Measurements from ENCODE around the gene ZNF8.

DNA sequence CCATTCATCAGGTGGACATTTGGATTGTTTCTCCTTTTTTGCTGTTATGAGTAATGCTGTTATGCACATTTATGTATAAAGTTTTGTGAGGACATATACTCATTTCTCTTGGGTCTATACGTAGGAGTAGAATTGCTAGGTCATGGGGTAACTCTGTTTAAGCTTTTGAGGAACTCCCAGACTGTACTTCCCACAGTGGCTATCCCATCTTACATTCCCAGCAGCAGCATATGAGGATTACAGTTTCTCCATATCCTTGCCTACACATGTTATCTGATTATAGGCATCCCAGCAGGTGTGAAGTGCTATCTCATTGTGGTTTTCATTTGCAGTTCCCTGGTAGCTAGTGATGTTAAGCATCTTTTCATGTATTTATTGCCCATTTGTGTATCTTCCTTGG is 53.9 kb downstream of the ZNF8 start:
- TF ChIP-seq, protein P1, sequence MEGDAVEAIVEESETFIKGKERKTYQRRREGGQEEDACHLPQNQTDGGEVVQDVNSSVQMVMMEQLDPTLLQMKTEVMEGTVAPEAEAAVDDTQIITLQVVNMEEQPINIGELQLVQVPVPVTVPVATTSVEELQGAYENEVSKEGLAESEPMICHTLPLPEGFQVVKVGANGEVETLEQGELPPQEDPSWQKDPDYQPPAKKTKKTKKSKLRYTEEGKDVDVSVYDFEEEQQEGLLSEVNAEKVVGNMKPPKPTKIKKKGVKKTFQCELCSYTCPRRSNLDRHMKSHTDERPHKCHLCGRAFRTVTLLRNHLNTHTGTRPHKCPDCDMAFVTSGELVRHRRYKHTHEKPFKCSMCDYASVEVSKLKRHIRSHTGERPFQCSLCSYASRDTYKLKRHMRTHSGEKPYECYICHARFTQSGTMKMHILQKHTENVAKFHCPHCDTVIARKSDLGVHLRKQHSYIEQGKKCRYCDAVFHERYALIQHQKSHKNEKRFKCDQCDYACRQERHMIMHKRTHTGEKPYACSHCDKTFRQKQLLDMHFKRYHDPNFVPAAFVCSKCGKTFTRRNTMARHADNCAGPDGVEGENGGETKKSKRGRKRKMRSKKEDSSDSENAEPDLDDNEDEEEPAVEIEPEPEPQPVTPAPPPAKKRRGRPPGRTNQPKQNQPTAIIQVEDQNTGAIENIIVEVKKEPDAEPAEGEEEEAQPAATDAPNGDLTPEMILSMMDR (IDR thresholded peaks at IDR 0.05), result no peak
- TF ChIP-seq EP300 (IDR thresholded peaks at IDR 0.05) (no peak), POLR2AphosphoS5 (IDR thresholded peaks at IDR 0.05) (no peak)

Measured in sigmoid colon (tissue), 4 donors.